ENCODE data around the gene RMI2. TPM values are rescaled to one million over a fixed set of nuclear protein-coding genes. Genes with fewer than 3 reads are reported as not detected.

Gene RMI2
- total RNA-seq, 2 donors from 2014 or later, result 55.2 to 62.3 TPM

- no peaks in the 10 kb centered on the region for H3K36me3 ChIP-seq (ENCODE audit: control insufficient read depth, insufficient read depth, low read length)
- H3K36me3 Mint-ChIP-seq (ENCODE audit: low read depth), result peaks cover 15% of the 10 kb centered on the region
- peak overlapping the region; percentile 97 for H3K4me3 ChIP-seq (ENCODE audit: low read length)
- 92 to 100% methylated on average over 6 to 9 of the region's 9 CpGs for WGBS, 2 experiments (ENCODE audit: insufficient coverage in 1 of 2, insufficient read length in 1 of 2)
- no peaks in the 10 kb centered on the region for H3K27me3 ChIP-seq (ENCODE audit: control insufficient read depth, insufficient read depth, low read length, poor library complexity, severe bottlenecking)
- H3K9me3 ChIP-seq (ENCODE audit: control insufficient read depth, low read length), result no peaks in the 10 kb centered on the region
- no peaks in the 10 kb centered on the region for H3K27me3 Mint-ChIP-seq (ENCODE audit: insufficient read depth)
- no peak for DNase-seq
- peaks cover 18% of the 10 kb centered on the region for H3K4me1 Mint-ChIP-seq
- peak overlapping the region; percentile 70 for H3K4me3 Mint-ChIP-seq
- no peak for TF ChIP-seq CTCF (conservative IDR thresholded peaks at IDR 0.05)
- no peaks in the 10 kb centered on the region for H3K4me1 ChIP-seq (ENCODE audit: control insufficient read depth, insufficient read depth, low read length)
- H3K27ac ChIP-seq (ENCODE audit: low read depth, low read length), result no peak overlapping the region
- H3K9me3 Mint-ChIP-seq, result no peaks in the 10 kb centered on the region
- H3K9ac ChIP-seq (ENCODE audit: extremely low read depth, low read length, poor library complexity, severe bottlenecking), result no peak overlapping the region
- no peak overlapping the region for H3K27ac Mint-ChIP-seq
Measured at GRCh38 chr16:11346700-11347319, 1.6 kb downstream of the RMI2 start.

- no peaks in the 10 kb centered on the region for H3K9me3 Mint-ChIP-seq
- H3K27ac Mint-ChIP-seq, result no peak overlapping the region
- H3K4me3 Mint-ChIP-seq, result no peak overlapping the region
- no peak overlapping the region for H3K27ac ChIP-seq (ENCODE audit: low read depth, low read length)
- H3K4me1 Mint-ChIP-seq, result peaks cover 17% of the 10 kb centered on the region
- no peak for TF ChIP-seq CTCF (conservative IDR thresholded peaks at IDR 0.05)
- DNase-seq, result no peak
- H3K36me3 ChIP-seq (ENCODE audit: control insufficient read depth, insufficient read depth, low read length), result no peaks in the 10 kb centered on the region
- 95 to 99% methylated on average over 6 to 7 of the region's 7 CpGs for WGBS, 2 experiments (ENCODE audit: insufficient coverage in 1 of 2, insufficient read length in 1 of 2)
- no peaks in the 10 kb centered on the region for H3K27me3 ChIP-seq (ENCODE audit: control insufficient read depth, insufficient read depth, low read length, poor library complexity, severe bottlenecking)
- no peaks in the 10 kb centered on the region for H3K4me1 ChIP-seq (ENCODE audit: control insufficient read depth, insufficient read depth, low read length)
- H3K4me3 ChIP-seq (ENCODE audit: low read length), result no peak overlapping the region
- peaks cover 19% of the 10 kb centered on the region for H3K36me3 Mint-ChIP-seq (ENCODE audit: low read depth)
- H3K9me3 ChIP-seq (ENCODE audit: control insufficient read depth, low read length), result peaks cover 2% of the 10 kb centered on the region
- H3K9ac ChIP-seq (ENCODE audit: extremely low read depth, low read length, poor library complexity, severe bottlenecking), result no peak overlapping the region
- H3K27me3 Mint-ChIP-seq (ENCODE audit: insufficient read depth), result no peaks in the 10 kb centered on the region
Measured at GRCh38 chr16:11347831-11348230, 2.6 kb downstream of the RMI2 start.

GRCh38 chr16:11348737-11349598, 3.7 kb downstream of the RMI2 start:
- Histone ChIP-seq H3K4me1 (ENCODE audit: control insufficient read depth, insufficient read depth, low read length) (no peaks in the 10 kb centered on the region), H3K9ac (ENCODE audit: extremely low read depth, low read length, poor library complexity, severe bottlenecking) (no peak overlapping the region), H3K4me3 (ENCODE audit: low read length) (no peak overlapping the region), H3K27ac (ENCODE audit: low read depth, low read length) (no peak overlapping the region), H3K36me3 (ENCODE audit: control insufficient read depth, insufficient read depth, low read length) (no peaks in the 10 kb centered on the region), H3K27me3 (ENCODE audit: control insufficient read depth, insufficient read depth, low read length, poor library complexity, severe bottlenecking) (no peaks in the 10 kb centered on the region), H3K9me3 (ENCODE audit: control insufficient read depth, low read length) (peaks cover 6% of the 10 kb centered on the region)
- no peak for DNase-seq
- Mint-ChIP-seq H3K36me3 (ENCODE audit: low read depth) (peaks cover 30% of the 10 kb centered on the region), H3K27me3 (ENCODE audit: insufficient read depth) (no peaks in the 10 kb centered on the region), H3K9me3 (no peaks in the 10 kb centered on the region), H3K4me3 (no peak overlapping the region), H3K27ac (no peak overlapping the region), H3K4me1 (peaks cover 17% of the 10 kb centered on the region)
- WGBS, 2 experiments (ENCODE audit: insufficient coverage in 1 of 2, insufficient read length in 1 of 2), result 93 to 98% methylated on average over 5 to 16 of the region's 16 CpGs
- TF ChIP-seq CTCF (conservative IDR thresholded peaks at IDR 0.05), result no peak

All from endodermal cell (in vitro differentiated cells).